Measurements from ENCODE around the gene CD8B2. TPM values are rescaled to one million over a fixed set of nuclear protein-coding genes. Genes with fewer than 3 reads are reported as not detected.
"Not testable (repeated sequence)": the region's sequence is repeated elsewhere in the genome, so short reads cannot be mapped to it uniquely, and the experiment has no call there.

Gene CD8B2
- total RNA-seq, 1 experiment from 2014 or later: not detected

GRCh38 chr2:106555053-106555452 lies 67.9 kb downstream of the CD8B2 start:
- Histone ChIP-seq H3K14ac (ENCODE audit: insufficient read depth, low read length) (no peak overlapping the region), H3K27ac (ENCODE audit: insufficient read length, low read depth, low read length) (no peak overlapping the region), H2BK5ac (ENCODE audit: insufficient read length, low read length) (no peak overlapping the region), H3K9me3 (ENCODE audit: control insufficient read depth, low read depth, low read length) (peaks cover 13% of the 10 kb centered on the region), H3T11ph (ENCODE audit: low read length) (no peak overlapping the region), H3K27me3 (ENCODE audit: insufficient read depth, low read length) (no peaks in the 10 kb centered on the region), H4K20me1 (ENCODE audit: control insufficient read depth, insufficient read depth, insufficient read length) (no peaks in the 10 kb centered on the region), H2BK120ac (ENCODE audit: low read depth, low read length, poor library complexity, severe bottlenecking) (no peak overlapping the region), H3K23me2 (ENCODE audit: insufficient read length, low read depth, low read length, poor library complexity, severe bottlenecking) (no peaks in the 10 kb centered on the region), H4K8ac (replicated peaks; ENCODE audit: insufficient read length, low read depth, low read length) (no peak overlapping the region), H3K79me1 (ENCODE audit: insufficient read depth, low read depth, low read length, poor library complexity, severe bottlenecking) (no peaks in the 10 kb centered on the region), H4K5ac (ENCODE audit: insufficient read length, low read depth, low read length) (no peak overlapping the region), H2AK5ac (ENCODE audit: insufficient read length, low read length) (no peak overlapping the region), H3K4ac (ENCODE audit: low read depth, low read length) (no peak overlapping the region), H3K4me2 (ENCODE audit: insufficient read depth, insufficient read length, low read length) (no peak overlapping the region), H3K56ac (ENCODE audit: insufficient read length, low read depth, low read length) (no peak overlapping the region), H2AFZ (ENCODE audit: low read length) (no peak overlapping the region), H2BK15ac (ENCODE audit: low read depth, low read length) (no peak overlapping the region), H4K91ac (ENCODE audit: insufficient read length, low read depth, low read length) (no peak overlapping the region), H3K23ac (ENCODE audit: insufficient read length, low read depth, low read length) (no peak overlapping the region), H2BK20ac (ENCODE audit: low read depth, low read length, poor library complexity, severe bottlenecking) (no peak overlapping the region), H3K4me1 (ENCODE audit: insufficient read depth, low read length) (no peaks in the 10 kb centered on the region), H3K79me2 (ENCODE audit: insufficient read depth, low read length) (no peaks in the 10 kb centered on the region), H2BK12ac (ENCODE audit: insufficient read length, low read depth, low read length) (no peak overlapping the region), H3K9ac (ENCODE audit: extremely low read depth, insufficient read length, low read length) (no peak overlapping the region), H3K18ac (ENCODE audit: insufficient read length, low read depth, low read length) (no peak overlapping the region)
- H3K4me3 Mint-ChIP-seq: no peak overlapping the region
- H3K4me1 Mint-ChIP-seq: no peaks in the 10 kb centered on the region
- TF ChIP-seq CTCF (conservative IDR thresholded peaks at IDR 0.05): no peak
- peaks cover 31 to 35% of the 10 kb centered on the region in 2 experiments for H3K9me3 Mint-ChIP-seq
- H3K27me3 Mint-ChIP-seq (ENCODE audit: low read depth): peaks cover 3% of the 10 kb centered on the region
- no peak overlapping the region for H3K27ac Mint-ChIP-seq
- no peak for DNase-seq
- WGBS (ENCODE audit: extremely low coverage, insufficient read length, low lambda C conversion rate): no CpG with 5 or more reads among the region's 1 CpG
- H3K36me3 Mint-ChIP-seq (ENCODE audit: insufficient read depth in 1 of 3, low read depth in 3 of 3): peaks cover 10 to 40% (median 16%) of the 10 kb centered on the region in 3 experiments

GRCh38 chr2:106559786-106560185 lies 72.6 kb downstream of the CD8B2 start:
- not testable (repeated sequence) for H2AK5ac ChIP-seq (ENCODE audit: insufficient read length, low read length); H2BK20ac ChIP-seq (ENCODE audit: low read depth, low read length, poor library complexity, severe bottlenecking); H2BK12ac ChIP-seq (ENCODE audit: insufficient read length, low read depth, low read length); H3K4me1 ChIP-seq (ENCODE audit: insufficient read depth, low read length); H3K18ac ChIP-seq (ENCODE audit: insufficient read length, low read depth, low read length); H3T11ph ChIP-seq (ENCODE audit: low read length); H4K91ac ChIP-seq (ENCODE audit: insufficient read length, low read depth, low read length); H4K8ac ChIP-seq (replicated peaks; ENCODE audit: insufficient read length, low read depth, low read length); H3K79me1 ChIP-seq (ENCODE audit: insufficient read depth, low read depth, low read length, poor library complexity, severe bottlenecking); H3K79me2 ChIP-seq (ENCODE audit: insufficient read depth, low read length); H3K27ac ChIP-seq (ENCODE audit: insufficient read length, low read depth, low read length); DNase-seq; H3K27ac Mint-ChIP-seq; H2BK120ac ChIP-seq (ENCODE audit: low read depth, low read length, poor library complexity, severe bottlenecking); H3K4me1 Mint-ChIP-seq; H3K27me3 Mint-ChIP-seq (ENCODE audit: low read depth); H4K5ac ChIP-seq (ENCODE audit: insufficient read length, low read depth, low read length); H3K56ac ChIP-seq (ENCODE audit: insufficient read length, low read depth, low read length); H3K4ac ChIP-seq (ENCODE audit: low read depth, low read length); H3K14ac ChIP-seq (ENCODE audit: insufficient read depth, low read length); H2BK5ac ChIP-seq (ENCODE audit: insufficient read length, low read length); H3K4me2 ChIP-seq (ENCODE audit: insufficient read depth, insufficient read length, low read length); H2AFZ ChIP-seq (ENCODE audit: low read length); H4K20me1 ChIP-seq (ENCODE audit: control insufficient read depth, insufficient read depth, insufficient read length); H3K9ac ChIP-seq (ENCODE audit: extremely low read depth, insufficient read length, low read length); H2BK15ac ChIP-seq (ENCODE audit: low read depth, low read length); H3K23me2 ChIP-seq (ENCODE audit: insufficient read length, low read depth, low read length, poor library complexity, severe bottlenecking); H3K23ac ChIP-seq (ENCODE audit: insufficient read length, low read depth, low read length); H3K4me3 Mint-ChIP-seq; H3K27me3 ChIP-seq (ENCODE audit: insufficient read depth, low read length)
- WGBS (ENCODE audit: extremely low coverage, insufficient read length, low lambda C conversion rate): no CpG with 5 or more reads among the region's 3 CpGs
- H3K36me3 Mint-ChIP-seq (ENCODE audit: insufficient read depth in 1 of 3, low read depth in 3 of 3): peaks cover 10 to 40% (median 16%) of the 10 kb centered on the region in 3 experiments
- H3K9me3 ChIP-seq (ENCODE audit: control insufficient read depth, low read depth, low read length): peaks cover 13% of the 10 kb centered on the region
- peaks cover 31 to 35% of the 10 kb centered on the region in 2 experiments for H3K9me3 Mint-ChIP-seq
